ENCODE results near the gene CNTFR. TPM values are rescaled to one million over a fixed set of nuclear protein-coding genes. Genes with fewer than 3 reads are reported as not detected.

The CNTFR gene
- total and polyA plus RNA-seq, 10 of the 15 experiments (the other 5 are each of a cell fraction or from before 2014, with no cell fraction given), result not detected

DNA sequence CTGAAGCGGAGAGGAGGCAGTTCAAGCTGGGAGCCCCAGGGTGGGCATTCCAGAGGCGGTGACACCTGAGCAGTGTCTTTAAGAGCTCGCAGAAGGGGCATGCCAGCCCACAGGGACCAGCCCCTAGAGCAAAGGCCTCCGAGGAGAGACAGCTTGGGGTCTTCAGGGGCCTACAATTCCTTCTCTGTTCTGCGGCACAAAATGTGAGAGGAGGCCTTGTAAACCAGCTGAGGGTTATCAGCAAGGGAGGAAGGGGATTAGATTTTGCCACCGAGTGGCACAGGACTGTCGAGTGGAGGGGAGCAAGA lies 48.6 kb upstream of the CNTFR start:
- DNase-seq (ENCODE audit: low read depth, low spot score), result no peak

More for the DNA sequence above, 48.6 kb upstream of the CNTFR start:
- ChIA-PET RAD21 (ENCODE audit: unreplicated experiment) (interaction anchor here (0.8 to 2.6 kb wide), 6 partner anchors 9 to 66 kb away, joined by 3 to 14 read pairs (median 7); partner anchors contain the start of genes DCTN3 and GALT), CTCF (interaction anchor here (1.1 to 8.3 kb wide), 13 partner anchors 9 to 234 kb away, joined by 3 to 118 read pairs (median 6); partner anchors contain the start of genes CCL27, DCTN3, GALT and RPP25L), POLR2A (interaction anchor here (1.2 to 3.4 kb wide), 6 partner anchors 9 to 26 kb away, joined by 3 to 25 read pairs (median 6); partner anchors contain the start of genes ARID3C, DCTN3, GALT and IL11RA), SMC1A (ENCODE audit: uncharacterized antibody, unreplicated experiment) (interaction anchor here (1.0 to 2.3 kb wide), 9 partner anchors 9 to 307 kb away, joined by 3 to 11 read pairs (median 5); partner anchors contain the start of genes DCTN3, GALT and RPP25L)
- no TSS peak for BruUV-seq (replicated peaks)
- 14% methylated on average over 7 of the region's 7 CpGs for WGBS (ENCODE audit: insufficient coverage, insufficient replicate concordance, low lambda C conversion rate, missing lambda C conversion rate)
- ATAC-seq (no peak), FAIRE-seq (no peak)
- TF ChIP-seq LARP7 (IDR thresholded peaks at IDR 0.05) (no peak), NBN (IDR thresholded peaks at IDR 0.05) (0 out of 2 replicates have a peak, but pooled peaks have one; percentile 9), ATF7 (IDR thresholded peaks at IDR 0.05; ENCODE audit: low read depth) (0 out of 2 replicates have a peak, but pooled peaks have one; percentile 2), STAT3 (IDR thresholded peaks at IDR 0.05; ENCODE audit: low read depth, low read length) (no peak), POLR2AphosphoS5 (IDR thresholded peaks at IDR 0.05; ENCODE audit: low read length) (no peak), CBFB (IDR thresholded peaks at IDR 0.05; ENCODE audit: low read depth) (no peak), SUPT20H (IDR thresholded peaks at IDR 0.05; ENCODE audit: borderline replicate concordance, control insufficient read depth, low read depth, low read length) (no peak)
- TF ChIP-seq, protein P1, sequence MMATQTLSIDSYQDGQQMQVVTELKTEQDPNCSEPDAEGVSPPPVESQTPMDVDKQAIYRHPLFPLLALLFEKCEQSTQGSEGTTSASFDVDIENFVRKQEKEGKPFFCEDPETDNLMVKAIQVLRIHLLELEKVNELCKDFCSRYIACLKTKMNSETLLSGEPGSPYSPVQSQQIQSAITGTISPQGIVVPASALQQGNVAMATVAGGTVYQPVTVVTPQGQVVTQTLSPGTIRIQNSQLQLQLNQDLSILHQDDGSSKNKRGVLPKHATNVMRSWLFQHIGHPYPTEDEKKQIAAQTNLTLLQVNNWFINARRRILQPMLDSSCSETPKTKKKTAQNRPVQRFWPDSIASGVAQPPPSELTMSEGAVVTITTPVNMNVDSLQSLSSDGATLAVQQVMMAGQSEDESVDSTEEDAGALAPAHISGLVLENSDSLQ (IDR thresholded peaks at IDR 0.05), result no peak
- intact Hi-C loops (cut with micrococcal nuclease; ENCODE audit: unreplicated experiment) (no loop called here), in situ Hi-C loops (cut with MboI) (no loop called here)
- Histone ChIP-seq H3K9ac (ENCODE audit: control insufficient read depth, insufficient read depth, low read length) (peak overlapping the region; percentile 55; the same call in 1 of the 2 replicates), H2AFZ (ENCODE audit: control insufficient read depth, low read depth, low read length) (peak overlapping the region; percentile 98), H3K79me2 (ENCODE audit: control insufficient read depth, insufficient read depth, low read length) (peaks cover 15% of the 10 kb centered on the region), H3K27ac (ENCODE audit: control insufficient read depth, insufficient read depth) (peak overlapping the region; percentile 49), H3K27me3 (replicated peaks in 1 of 2; ENCODE audit: control insufficient read depth in 2 of 2, insufficient read depth in 2 of 2, low read length in 1 of 2) (no peaks in the 10 kb centered on the region), H3K36me3 (ENCODE audit: control insufficient read depth in 2 of 2, insufficient read depth in 2 of 2, low read length in 1 of 2) (peaks cover 2 to 6% of the 10 kb centered on the region in 2 experiments; a peak in 3 of 4 replicates), H3K9me3 (replicated peaks; ENCODE audit: control insufficient read depth, insufficient read depth, low read length) (no peaks in the 10 kb centered on the region), H3K4me1 (ENCODE audit: control insufficient read depth, insufficient read depth, low read length) (no peaks in the 10 kb centered on the region; the same call in none of the 2 replicates), H3K4me3 (peak overlapping the region; percentile 72; the same call in 1 of the 2 replicates), H4K20me1 (ENCODE audit: control insufficient read depth, insufficient read depth) (no peaks in the 10 kb centered on the region; the same call in none of the 2 replicates), H3K4me2 (ENCODE audit: control insufficient read depth, insufficient read depth) (peak overlapping the region; percentile 95)
